Liver (tissue), 9 donors: ENCODE data around the gene DGKB. TPM values are rescaled to one million over a fixed set of nuclear protein-coding genes. Genes with fewer than 3 reads are reported as not detected.

Experiments used
- DNase-seq: peaks from one replicate; pipeline ENCODE4 v3.0.0-alpha.2; 2017; ENCODE audit warnings: low spot score
- H3K27ac ChIP-seq, 2 donors: one replicate each; pipeline ENCODE4 v1.7.0; 2013; ENCODE audit warnings: inconsistent platforms in 2 of 2, low read length in 2 of 2, control low read depth in 1 of 2, low read depth in 1 of 2, mild to moderate bottlenecking in 1 of 2
- H3K27me3 ChIP-seq, 4 donors: one replicate each; pipeline versions ENCODE4 v1.6.1 to v1.7.0; 2013; ENCODE audit warnings: low read length in 3 of 4, inconsistent platforms in 1 of 4, mild to moderate bottlenecking in 1 of 4, moderate library complexity in 1 of 4; ENCODE audit not compliant: control insufficient read depth in 4 of 4, insufficient read depth in 4 of 4
- H3K36me3 ChIP-seq, 4 donors: one replicate each; pipeline versions ENCODE4 v1.6.1 to v1.7.0; 2013; ENCODE audit warnings: low read length in 3 of 4, mild to moderate bottlenecking in 3 of 4, low read depth in 1 of 4, moderate library complexity in 1 of 4; ENCODE audit not compliant: control insufficient read depth in 4 of 4, insufficient read depth in 3 of 4
- H3K4me1 ChIP-seq, 4 donors: one replicate each; pipeline versions ENCODE4 v1.6.1 to v1.7.0; 2013; ENCODE audit warnings: low read length in 3 of 4, mild to moderate bottlenecking in 3 of 4, moderate library complexity in 1 of 4; ENCODE audit not compliant: control insufficient read depth in 4 of 4, insufficient read depth in 4 of 4
- H3K4me3 ChIP-seq, 3 donors: one replicate each; pipeline versions ENCODE4 v1.6.1 to v1.7.0; 2013; ENCODE audit warnings: low read length in 3 of 3, control low read depth in 1 of 3, low read depth in 1 of 3, mild to moderate bottlenecking in 1 of 3
- H3K9ac ChIP-seq, 2 donors: one replicate each; pipeline ENCODE4 v1.7.0; 2013; ENCODE audit warnings: low read length in 2 of 2, mild to moderate bottlenecking in 2 of 2, moderate library complexity in 2 of 2, control low read depth in 1 of 2, low read depth in 1 of 2
- H3K9me3 ChIP-seq, 4 donors: one replicate each; pipeline versions ENCODE4 v1.6.1 to v1.7.0; 2013; ENCODE audit warnings: low read length in 3 of 4; ENCODE audit not compliant: control insufficient read depth in 4 of 4
- EGR1 ChIP-seq, 2 donors: IDR thresholded peaks; 2 replicates each; pipeline ENCODE4 v1.6.1; 2016 to 2018; ENCODE audit warnings: antibody characterized with exemption in 2 of 2, low read depth in 2 of 2
- FOXA1 ChIP-seq: IDR thresholded peaks from 2 replicates; pipeline ENCODE4 v1.6.1; 2016; ENCODE audit warnings: antibody characterized with exemption
- FOXA2 ChIP-seq: IDR thresholded peaks from 2 replicates; pipeline ENCODE4 v1.6.1; 2016; ENCODE audit warnings: antibody characterized with exemption
- GABPA ChIP-seq, 2 donors: IDR thresholded peaks in 1 of 2; conservative IDR thresholded peaks in 1 of 2; 2 replicates each; pipeline ENCODE4 v1.6.1; 2016; ENCODE audit warnings: antibody characterized with exemption in 2 of 2, mild to moderate bottlenecking in 1 of 2, moderate library complexity in 1 of 2
- HNF4A ChIP-seq, 2 donors: conservative IDR thresholded peaks; 2 replicates each; pipeline ENCODE4 v1.6.1; 2016; ENCODE audit warnings: antibody characterized with exemption in 2 of 2, mild to moderate bottlenecking in 2 of 2
- HNF4G ChIP-seq: IDR thresholded peaks from 2 replicates; pipeline ENCODE4 v1.6.1; 2016; ENCODE audit warnings: antibody characterized with exemption
- JUND ChIP-seq, 2 donors: IDR thresholded peaks; 2 replicates each; pipeline ENCODE4 v1.6.1; 2016; ENCODE audit warnings: antibody characterized with exemption in 2 of 2
- NR2F2 ChIP-seq: IDR thresholded peaks from 2 replicates; pipeline ENCODE4 v1.6.1; 2016; ENCODE audit warnings: antibody characterized with exemption
- RAD21 ChIP-seq, 2 donors: IDR thresholded peaks; 2 replicates each; pipeline ENCODE4 v1.6.1; 2016; ENCODE audit warnings: antibody characterized with exemption in 2 of 2, mild to moderate bottlenecking in 2 of 2
- RXRA ChIP-seq, 2 donors: IDR thresholded peaks; 2 replicates each; pipeline ENCODE4 v1.6.1; 2017 to 2018; ENCODE audit warnings: antibody characterized with exemption in 2 of 2, mild to moderate bottlenecking in 1 of 2
- SP1 ChIP-seq: IDR thresholded peaks from 2 replicates; pipeline ENCODE4 v1.6.1; 2018; ENCODE audit warnings: antibody characterized with exemption, mild to moderate bottlenecking
- TAF1 ChIP-seq: conservative IDR thresholded peaks from 2 replicates; pipeline ENCODE4 v1.6.1; 2016; ENCODE audit warnings: antibody characterized with exemption, mild to moderate bottlenecking
- YY1 ChIP-seq: IDR thresholded peaks from 2 replicates; pipeline ENCODE4 v1.6.1; 2016; ENCODE audit warnings: antibody characterized with exemption, mild to moderate bottlenecking
- WGBS: extraction: QIAGEN DNeasy Blood & Tissue Kit; methylation state at CpG from one replicate; pipeline ENCODE4 v1.1.7; 2013; 5-methylcytosine and 5-hydroxymethylcytosine counted together
- polyA plus RNA-seq, 2 donors: library from polyadenylated mRNA; stranded (reverse) in 1 of 2; unstranded in 1 of 2; fragments of 200-250 nt in 1 of 2; fragments of >200 nt in 1 of 2; fragmentation: Nextera tagmentation in 1 of 2; extraction: Ambion mirVana in 1 of 2; gene quantifications; one replicate each; pipeline versions ENCODE4 v1.2.1 to v1.2.3, GENCODE V29; 2013 to 2015
- total RNA-seq, 2 donors: library from RNA; depleted of rRNA; stranded (reverse); fragments of >200 nt; gene quantifications; one replicate each; pipeline ENCODE4 v1.2.3, GENCODE V29; 2014
- TF ChIP-seq, protein P1 (sequence below): fragments of 150-350 bp; IDR thresholded peaks from 2 replicates; pipeline ENCODE4 v1.5.1; 2017; ENCODE audit warnings: improper control_type of control experiment, low read depth, low read length; ENCODE audit not compliant: missing input control
- TF ChIP-seq, protein P2 (sequence below): IDR thresholded peaks from 2 replicates; pipeline ENCODE4 v1.6.1; 2016; ENCODE audit warnings: antibody characterized with exemption
- TF ChIP-seq, protein P3 (sequence below): IDR thresholded peaks from 2 replicates; pipeline ENCODE4 v1.6.1; 2016; ENCODE audit warnings: antibody characterized with exemption, mild to moderate bottlenecking
- TF ChIP-seq, protein P4 (sequence below): IDR thresholded peaks from 2 replicates; pipeline ENCODE4 v1.6.1; 2016; ENCODE audit warnings: antibody characterized with exemption
- TF ChIP-seq, protein P5 (sequence below): IDR thresholded peaks from 2 replicates; pipeline ENCODE4 v1.6.1; 2016; ENCODE audit warnings: antibody characterized with exemption
- donor health status: healthy.
- donor health status: healthy.
- donor health status: healthy.
- donor health status: healthy.
- donor health status: healthy.

Gene DGKB
- total and polyA plus RNA-seq, 4 donors: 0.09 to 0.42 TPM; not detected in 2

DNA sequence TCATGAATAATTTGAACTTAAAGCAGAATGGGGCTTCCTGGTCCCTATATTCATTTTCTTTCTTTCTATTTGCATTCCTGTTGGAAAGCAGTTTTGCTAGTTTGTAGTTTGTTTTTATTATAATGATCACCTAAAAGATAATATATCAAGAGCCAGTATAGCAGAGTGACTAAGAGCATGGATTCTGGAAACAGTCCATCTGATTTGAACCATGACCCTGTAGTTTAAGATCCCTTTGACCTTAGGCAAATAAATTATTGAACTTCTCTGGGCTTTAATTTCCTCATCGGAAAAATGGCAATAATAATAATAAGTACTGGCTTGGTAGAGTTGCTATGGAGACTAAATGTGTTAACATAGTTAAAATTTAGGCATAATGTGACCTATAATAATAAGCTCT, 76.1 kb downstream of the DGKB start:
- Histone ChIP-seq H3K4me1 (peaks cover 0 to 4% (median 0%) of the 10 kb centered on the region in 4 donors), H3K36me3 (no peaks in the 10 kb centered on the region), H3K27me3 (no peaks in the 10 kb centered on the region), H3K4me3 (no peak overlapping the region), H3K27ac (no peak overlapping the region), H3K9me3 (no peaks in the 10 kb centered on the region), H3K9ac (no peak overlapping the region)
- TF ChIP-seq JUND (IDR thresholded peaks at IDR 0.05): no peak
- no peak for TF ChIP-seq YY1
- TF ChIP-seq TAF1: no peak
- TF ChIP-seq, protein P1, sequence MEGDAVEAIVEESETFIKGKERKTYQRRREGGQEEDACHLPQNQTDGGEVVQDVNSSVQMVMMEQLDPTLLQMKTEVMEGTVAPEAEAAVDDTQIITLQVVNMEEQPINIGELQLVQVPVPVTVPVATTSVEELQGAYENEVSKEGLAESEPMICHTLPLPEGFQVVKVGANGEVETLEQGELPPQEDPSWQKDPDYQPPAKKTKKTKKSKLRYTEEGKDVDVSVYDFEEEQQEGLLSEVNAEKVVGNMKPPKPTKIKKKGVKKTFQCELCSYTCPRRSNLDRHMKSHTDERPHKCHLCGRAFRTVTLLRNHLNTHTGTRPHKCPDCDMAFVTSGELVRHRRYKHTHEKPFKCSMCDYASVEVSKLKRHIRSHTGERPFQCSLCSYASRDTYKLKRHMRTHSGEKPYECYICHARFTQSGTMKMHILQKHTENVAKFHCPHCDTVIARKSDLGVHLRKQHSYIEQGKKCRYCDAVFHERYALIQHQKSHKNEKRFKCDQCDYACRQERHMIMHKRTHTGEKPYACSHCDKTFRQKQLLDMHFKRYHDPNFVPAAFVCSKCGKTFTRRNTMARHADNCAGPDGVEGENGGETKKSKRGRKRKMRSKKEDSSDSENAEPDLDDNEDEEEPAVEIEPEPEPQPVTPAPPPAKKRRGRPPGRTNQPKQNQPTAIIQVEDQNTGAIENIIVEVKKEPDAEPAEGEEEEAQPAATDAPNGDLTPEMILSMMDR: no peak
- TF ChIP-seq SP1: no peak
- no peak for TF ChIP-seq GABPA (IDR thresholded peaks at IDR 0.05 in 1 of 2, conservative IDR thresholded peaks at IDR 0.05 in 1 of 2)
- peak in 1 of 2 donors; percentile 25 for TF ChIP-seq HNF4A (conservative IDR thresholded peaks at IDR 0.05)
- WGBS: 45% methylated on average over 1 of the region's 1 CpG
- no peak for DNase-seq

DNA sequence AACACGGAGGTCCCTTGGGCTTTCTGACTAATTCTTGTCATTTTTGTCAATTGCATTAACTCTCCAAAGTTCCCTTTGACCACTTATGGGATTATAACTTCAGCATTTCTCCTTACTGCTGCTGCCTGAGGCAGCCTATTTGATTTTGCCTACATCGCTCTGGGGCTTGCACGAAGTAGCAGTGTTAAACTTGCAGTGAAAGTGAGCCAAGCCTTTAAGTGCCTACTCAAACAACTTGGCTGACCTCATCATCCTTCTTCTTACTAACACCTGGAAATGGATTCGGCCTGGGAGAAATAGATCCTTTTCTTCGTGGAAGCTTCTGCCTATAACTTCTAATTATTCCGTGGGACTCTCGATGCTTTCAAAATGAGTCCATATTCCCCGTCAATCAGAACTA, 76.6 kb downstream of the DGKB start:
- Histone ChIP-seq H3K27ac (no peak overlapping the region), H3K4me3 (no peak overlapping the region), H3K9me3 (no peaks in the 10 kb centered on the region), H3K27me3 (no peaks in the 10 kb centered on the region), H3K9ac (no peak overlapping the region), H3K36me3 (no peaks in the 10 kb centered on the region), H3K4me1 (peaks cover 0 to 4% (median 0%) of the 10 kb centered on the region in 4 donors)
- WGBS: 85% methylated on average over 8 of the region's 8 CpGs
- no peak for TF ChIP-seq SP1
- TF ChIP-seq, protein P2, sequence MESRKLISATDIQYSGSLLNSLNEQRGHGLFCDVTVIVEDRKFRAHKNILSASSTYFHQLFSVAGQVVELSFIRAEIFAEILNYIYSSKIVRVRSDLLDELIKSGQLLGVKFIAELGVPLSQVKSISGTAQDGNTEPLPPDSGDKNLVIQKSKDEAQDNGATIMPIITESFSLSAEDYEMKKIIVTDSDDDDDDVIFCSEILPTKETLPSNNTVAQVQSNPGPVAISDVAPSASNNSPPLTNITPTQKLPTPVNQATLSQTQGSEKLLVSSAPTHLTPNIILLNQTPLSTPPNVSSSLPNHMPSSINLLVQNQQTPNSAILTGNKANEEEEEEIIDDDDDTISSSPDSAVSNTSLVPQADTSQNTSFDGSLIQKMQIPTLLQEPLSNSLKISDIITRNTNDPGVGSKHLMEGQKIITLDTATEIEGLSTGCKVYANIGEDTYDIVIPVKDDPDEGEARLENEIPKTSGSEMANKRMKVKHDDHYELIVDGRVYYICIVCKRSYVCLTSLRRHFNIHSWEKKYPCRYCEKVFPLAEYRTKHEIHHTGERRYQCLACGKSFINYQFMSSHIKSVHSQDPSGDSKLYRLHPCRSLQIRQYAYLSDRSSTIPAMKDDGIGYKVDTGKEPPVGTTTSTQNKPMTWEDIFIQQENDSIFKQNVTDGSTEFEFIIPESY: no peak
- no peak for TF ChIP-seq YY1
- no peak for TF ChIP-seq TAF1
- TF ChIP-seq, protein P3, sequence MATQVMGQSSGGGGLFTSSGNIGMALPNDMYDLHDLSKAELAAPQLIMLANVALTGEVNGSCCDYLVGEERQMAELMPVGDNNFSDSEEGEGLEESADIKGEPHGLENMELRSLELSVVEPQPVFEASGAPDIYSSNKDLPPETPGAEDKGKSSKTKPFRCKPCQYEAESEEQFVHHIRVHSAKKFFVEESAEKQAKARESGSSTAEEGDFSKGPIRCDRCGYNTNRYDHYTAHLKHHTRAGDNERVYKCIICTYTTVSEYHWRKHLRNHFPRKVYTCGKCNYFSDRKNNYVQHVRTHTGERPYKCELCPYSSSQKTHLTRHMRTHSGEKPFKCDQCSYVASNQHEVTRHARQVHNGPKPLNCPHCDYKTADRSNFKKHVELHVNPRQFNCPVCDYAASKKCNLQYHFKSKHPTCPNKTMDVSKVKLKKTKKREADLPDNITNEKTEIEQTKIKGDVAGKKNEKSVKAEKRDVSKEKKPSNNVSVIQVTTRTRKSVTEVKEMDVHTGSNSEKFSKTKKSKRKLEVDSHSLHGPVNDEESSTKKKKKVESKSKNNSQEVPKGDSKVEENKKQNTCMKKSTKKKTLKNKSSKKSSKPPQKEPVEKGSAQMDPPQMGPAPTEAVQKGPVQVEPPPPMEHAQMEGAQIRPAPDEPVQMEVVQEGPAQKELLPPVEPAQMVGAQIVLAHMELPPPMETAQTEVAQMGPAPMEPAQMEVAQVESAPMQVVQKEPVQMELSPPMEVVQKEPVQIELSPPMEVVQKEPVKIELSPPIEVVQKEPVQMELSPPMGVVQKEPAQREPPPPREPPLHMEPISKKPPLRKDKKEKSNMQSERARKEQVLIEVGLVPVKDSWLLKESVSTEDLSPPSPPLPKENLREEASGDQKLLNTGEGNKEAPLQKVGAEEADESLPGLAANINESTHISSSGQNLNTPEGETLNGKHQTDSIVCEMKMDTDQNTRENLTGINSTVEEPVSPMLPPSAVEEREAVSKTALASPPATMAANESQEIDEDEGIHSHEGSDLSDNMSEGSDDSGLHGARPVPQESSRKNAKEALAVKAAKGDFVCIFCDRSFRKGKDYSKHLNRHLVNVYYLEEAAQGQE: no peak
- no peak for TF ChIP-seq EGR1 (IDR thresholded peaks at IDR 0.05; ENCODE audit: low read depth in 2 of 2)
- TF ChIP-seq, protein P1: no peak
- no peak for TF ChIP-seq FOXA1
- TF ChIP-seq NR2F2: no peak
- TF ChIP-seq, protein P4, sequence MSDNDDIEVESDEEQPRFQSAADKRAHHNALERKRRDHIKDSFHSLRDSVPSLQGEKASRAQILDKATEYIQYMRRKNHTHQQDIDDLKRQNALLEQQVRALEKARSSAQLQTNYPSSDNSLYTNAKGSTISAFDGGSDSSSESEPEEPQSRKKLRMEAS: no peak
- no peak for TF ChIP-seq JUND (IDR thresholded peaks at IDR 0.05)
- TF ChIP-seq HNF4A (conservative IDR thresholded peaks at IDR 0.05): no peak
- TF ChIP-seq GABPA (IDR thresholded peaks at IDR 0.05 in 1 of 2, conservative IDR thresholded peaks at IDR 0.05 in 1 of 2): no peak
- TF ChIP-seq, protein P5, sequence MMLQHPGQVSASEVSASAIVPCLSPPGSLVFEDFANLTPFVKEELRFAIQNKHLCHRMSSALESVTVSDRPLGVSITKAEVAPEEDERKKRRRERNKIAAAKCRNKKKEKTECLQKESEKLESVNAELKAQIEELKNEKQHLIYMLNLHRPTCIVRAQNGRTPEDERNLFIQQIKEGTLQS: no peak
- no peak for TF ChIP-seq RAD21 (IDR thresholded peaks at IDR 0.05)
- TF ChIP-seq RXRA (IDR thresholded peaks at IDR 0.05): no peak
- TF ChIP-seq HNF4G: no peak
- TF ChIP-seq FOXA2: no peak
- no peak for DNase-seq
